Measurements from ENCODE around the gene FRAT1.

- TF ChIP-seq CTCF (tag by site-specific recombination; IDR thresholded peaks at IDR 0.05), result no peak
- no peak for TF ChIP-seq REST (tag by site-specific recombination; IDR thresholded peaks at IDR 0.05)
These were observed 27.5 kb upstream of the FRAT1 start for GRCh38 chr10:97291357-97292096.
